H1 (cell line): ENCODE results near the gene RBM43.

Experiments used
- CBX5 ChIP-seq: fragments of 300-800, 300-1000 bp; sonication (generic); IDR thresholded peaks from 2 replicates; pipeline ENCODE4 v1.7.1; 2016; ENCODE audit warnings: antibody characterized with exemption, low read length, low read depth
- CEBPB ChIP-seq: IDR thresholded peaks from 2 replicates; pipeline ENCODE4 v1.6.1; 2012; ENCODE audit warnings: low read depth, low read length
- CTCF ChIP-seq, 3 experiments: IDR thresholded peaks; 1 replicate in 2 of 3; 2 replicates in 1 of 3; pipeline versions ENCODE4 v1.5.1 to v1.6.1; 2011; ENCODE audit warnings: low read length in 3 of 3, mild to moderate bottlenecking in 3 of 3, inconsistent platforms in 2 of 3, low read depth in 1 of 3, moderate library complexity in 1 of 3; ENCODE audit not compliant: insufficient read depth in 1 of 3; ENCODE audit errors: control extremely low read depth in 1 of 3
- EZH2 ChIP-seq: fragments of 200-600 bp; sonication (generic); IDR thresholded peaks from 2 replicates; pipeline ENCODE4 v1.7.1; 2012; ENCODE audit warnings: low read depth, mild to moderate bottlenecking, moderate library complexity, low read length, inconsistent platforms; ENCODE audit not compliant: severe bottlenecking
- FOSL1 ChIP-seq: IDR thresholded peaks from 2 replicates; pipeline ENCODE4 v1.6.1; 2011; ENCODE audit warnings: mild to moderate bottlenecking, low read depth, low read length, moderate library complexity; ENCODE audit not compliant: insufficient read depth
- MAX ChIP-seq: IDR thresholded peaks from 2 replicates; pipeline ENCODE4 v1.6.1; 2012; ENCODE audit warnings: inconsistent platforms
- POLR2A ChIP-seq, 2 experiments: IDR thresholded peaks; 1 replicate in 1 of 2; 2 replicates in 1 of 2; pipeline ENCODE4 v1.6.1; 2011; ENCODE audit warnings: low read depth in 2 of 2, low read length in 2 of 2, mild to moderate bottlenecking in 2 of 2; ENCODE audit errors: control extremely low read depth in 1 of 2
- RNF2 ChIP-seq: fragments of 200-900, 300-1000 bp; sonication (generic); IDR thresholded peaks from 2 replicates; pipeline ENCODE4 v1.7.1; 2016; ENCODE audit warnings: borderline replicate concordance, low read depth, mild to moderate bottlenecking, antibody characterized with exemption, low read length; ENCODE audit not compliant: poor library complexity, severe bottlenecking; ENCODE audit errors: missing control alignments

GRCh38 chr2:151297882-151298281, 36.2 kb upstream of the RBM43 start:
- TF ChIP-seq CTCF (IDR thresholded peaks at IDR 0.05; ENCODE audit: control extremely low read depth in 1 of 3, insufficient read depth in 1 of 3, low read depth in 1 of 3, low read length in 3 of 3) (no peak), EZH2 (no peak), MAX (no peak), FOSL1 (no peak), POLR2A (IDR thresholded peaks at IDR 0.05; ENCODE audit: control extremely low read depth in 1 of 2, low read depth in 2 of 2, low read length in 2 of 2) (no peak), RNF2 (no peak), CEBPB (no peak), CBX5 (no peak)
